H1 (cell line): ENCODE data around the gene SPTB. TPM values are rescaled to one million over a fixed set of nuclear protein-coding genes. Genes with fewer than 3 reads are reported as not detected.
A peak's percentile ranks its signal among the peaks of the same experiment; 100 is the strongest.

Experiments used
- CTCF ChIA-PET: fragments of 300-600 bp; sonication (Branson Sonifier 250); formaldehyde crosslinking; loops from one replicate; lab custom pipeline; 2021; ENCODE audit not compliant: partially characterized antibody; lab: Charles Lee
- POLR2A ChIA-PET: fragments of 300-600 bp; sonication (Branson Sonifier 250); formaldehyde crosslinking; loops from one replicate; lab custom pipeline; 2021; ENCODE audit warnings: inconsistent platforms; ENCODE audit not compliant: partially characterized antibody; lab: Charles Lee
- DNase-seq, 2 experiments: peaks; one replicate each; pipeline versions ENCODE4 v3.0.0 to v3.0.0-alpha.2; 2010 to 2022; ENCODE audit warnings: low spot score in 2 of 2, low read depth in 1 of 2, mixed read lengths in 1 of 2
- FAIRE-seq: peaks from 2 replicates; lab custom pipeline; 2011; peaks lifted over from hg19 to GRCh38; lab: Jason Lieb, UNC
- H2AFZ ChIP-seq: 2 replicates; pipeline ENCODE4 v1.8.1; 2012; ENCODE audit warnings: low read length, inconsistent platforms
- H2AK5ac ChIP-seq: 2 replicates; pipeline ENCODE4 v1.6.1; 2013; ENCODE audit warnings: low read depth, low read length
- H2BK120ac ChIP-seq: replicated peaks from 2 replicates; pipeline ENCODE3; 2013; ENCODE audit warnings: low read depth, low read length, inconsistent platforms
- H2BK12ac ChIP-seq: 2 replicates; pipeline ENCODE4 v1.6.1; 2013; ENCODE audit warnings: low read depth, low read length
- H2BK15ac ChIP-seq: 2 replicates; pipeline ENCODE4 v1.6.1; 2013; ENCODE audit warnings: low read length
- H2BK20ac ChIP-seq: 2 replicates; pipeline ENCODE4 v1.6.1; 2013; ENCODE audit warnings: low read length
- H2BK5ac ChIP-seq: 2 replicates; pipeline ENCODE4 v1.6.1; 2013; ENCODE audit warnings: low read depth, low read length
- H3K14ac ChIP-seq: 2 replicates; pipeline ENCODE4 v1.6.1; 2013; ENCODE audit warnings: inconsistent platforms; ENCODE audit not compliant: insufficient read length
- H3K18ac ChIP-seq: 2 replicates; pipeline ENCODE4 v1.6.1; 2013; ENCODE audit warnings: low read length; ENCODE audit errors: extremely low read depth
- H3K23ac ChIP-seq: 2 replicates; pipeline ENCODE4 v1.6.1; 2013; ENCODE audit warnings: inconsistent platforms; ENCODE audit not compliant: insufficient read length
- H3K23me2 ChIP-seq: 2 replicates; pipeline ENCODE4 v1.6.1; 2013; ENCODE audit warnings: low read depth, low read length
- H3K27ac ChIP-seq: 2 replicates; pipeline ENCODE4 v1.6.1; 2011; ENCODE audit warnings: low read depth, low read length, inconsistent platforms
- H3K27me3 ChIP-seq, 4 experiments: replicated peaks in 1 of 4; 1 replicate in 1 of 4; 2 replicates in 3 of 4; pipeline versions ENCODE4 v1.6.1 to v1.8.1; 2011 to 2013; ENCODE audit warnings: low read length in 3 of 4, mild to moderate bottlenecking in 3 of 4, inconsistent platforms in 2 of 4, mixed read lengths in 2 of 4, moderate library complexity in 1 of 4; ENCODE audit not compliant: control insufficient read depth in 3 of 4, insufficient read depth in 3 of 4; ENCODE audit errors: extremely low read depth in 1 of 4
- H3K36me3 ChIP-seq, 4 experiments: 2 replicates each; pipeline versions ENCODE4 v1.6.1 to v1.8.1; 2011 to 2013; ENCODE audit warnings: mild to moderate bottlenecking in 4 of 4, low read length in 3 of 4, moderate library complexity in 2 of 4, control low read depth in 1 of 4, inconsistent platforms in 1 of 4; ENCODE audit not compliant: insufficient read depth in 4 of 4, control insufficient read depth in 2 of 4
- H3K4ac ChIP-seq: replicated peaks from 2 replicates; pipeline ENCODE3; 2013; ENCODE audit warnings: low read length, low read depth, mixed read lengths, inconsistent platforms; ENCODE audit not compliant: insufficient read length
- H3K4me1 ChIP-seq, 4 experiments: replicated peaks in 1 of 4; 1 replicate in 1 of 4; 2 replicates in 3 of 4; pipeline versions ENCODE4 v1.6.1 to v1.8.1; 2011 to 2013; ENCODE audit warnings: low read length in 3 of 4, inconsistent platforms in 2 of 4, mixed read lengths in 1 of 4; ENCODE audit not compliant: insufficient read depth in 4 of 4, control insufficient read depth in 3 of 4
- H3K4me2 ChIP-seq, 2 experiments: 2 replicates each; pipeline versions ENCODE4 v1.6.1 to v1.8.1; 2011 to 2013; ENCODE audit warnings: low read depth in 2 of 2, low read length in 2 of 2, control low read depth in 1 of 2, inconsistent platforms in 1 of 2, mild to moderate bottlenecking in 1 of 2; ENCODE audit not compliant: insufficient read depth in 1 of 2
- H3K4me3 ChIP-seq, 4 experiments: fragments of 200-600, 300-600 bp in 1 of 4; sonication (generic), shearing (Covaris generic), sonication (Bioruptor Twin) in 1 of 4; 2 replicates each; pipeline versions ENCODE4 v1.5.1 to v1.8.1; 2011 to 2016; ENCODE audit warnings: low read length in 4 of 4, low read depth in 3 of 4, control low read depth in 2 of 4, inconsistent platforms in 2 of 4, mild to moderate bottlenecking in 2 of 4, mixed read lengths in 1 of 4, moderate library complexity in 1 of 4; ENCODE audit not compliant: insufficient read depth in 2 of 4; ENCODE audit errors: extremely low read depth in 1 of 4
- H3K56ac ChIP-seq: replicated peaks from 2 replicates; pipeline ENCODE3; 2013; ENCODE audit warnings: low read depth, mild to moderate bottlenecking, mixed read lengths, low read length, inconsistent platforms; ENCODE audit not compliant: insufficient read length
- H3K79me1 ChIP-seq: 2 replicates; pipeline ENCODE4 v1.6.1; 2013; ENCODE audit warnings: low read depth, low read length, control low read depth
- H3K79me2 ChIP-seq, 2 experiments: 2 replicates each; pipeline versions ENCODE4 v1.6.1 to v1.8.1; 2012 to 2013; ENCODE audit warnings: low read length in 2 of 2, mild to moderate bottlenecking in 2 of 2, inconsistent platforms in 1 of 2; ENCODE audit not compliant: insufficient read depth in 2 of 2, control insufficient read depth in 1 of 2
- H3K9ac ChIP-seq, 4 experiments: replicated peaks in 1 of 4; 1 replicate in 1 of 4; 2 replicates in 3 of 4; pipeline versions ENCODE4 v1.6.1 to v1.8.1; 2011 to 2013; ENCODE audit warnings: low read depth in 3 of 4, low read length in 3 of 4, control low read depth in 2 of 4, mild to moderate bottlenecking in 2 of 4, moderate library complexity in 2 of 4, inconsistent platforms in 1 of 4; ENCODE audit errors: extremely low read depth in 1 of 4
- H3K9me3 ChIP-seq, 2 experiments: 2 replicates each; pipeline versions ENCODE4 v1.6.1 to v1.8.1; 2012 to 2013; ENCODE audit warnings: mild to moderate bottlenecking in 2 of 2, moderate library complexity in 2 of 2, control low read depth in 1 of 2, inconsistent platforms in 1 of 2, low read depth in 1 of 2, low read length in 1 of 2, mixed read lengths in 1 of 2; ENCODE audit not compliant: insufficient read depth in 2 of 2
- H4K20me1 ChIP-seq, 2 experiments: replicated peaks in 1 of 2; 2 replicates each; pipeline versions ENCODE3 to v1.8.1; 2011 to 2013; ENCODE audit warnings: inconsistent platforms in 2 of 2, low read length in 2 of 2, mild to moderate bottlenecking in 1 of 2; ENCODE audit not compliant: insufficient read depth in 2 of 2, control insufficient read depth in 1 of 2
- H4K5ac ChIP-seq: 2 replicates; pipeline ENCODE4 v1.6.1; 2013; ENCODE audit warnings: low read length, low read depth, mixed read lengths, inconsistent platforms; ENCODE audit not compliant: insufficient read length
- H4K8ac ChIP-seq: 2 replicates; pipeline ENCODE4 v1.8.0; 2013; ENCODE audit warnings: mild to moderate bottlenecking, moderate library complexity, low read length, inconsistent platforms; ENCODE audit not compliant: insufficient read depth; ENCODE audit errors: extremely low read depth
- H4K91ac ChIP-seq: replicated peaks from 2 replicates; pipeline ENCODE3; 2013; ENCODE audit warnings: low read length, mixed read lengths, inconsistent platforms; ENCODE audit not compliant: insufficient read length
- SRF ChIP-seq: IDR thresholded peaks from 2 replicates; pipeline ENCODE4 v1.6.1; 2011; ENCODE audit warnings: mild to moderate bottlenecking, low read depth, low read length, moderate library complexity
- TAF1 ChIP-seq: IDR thresholded peaks from 2 replicates; pipeline ENCODE4 v1.6.1; 2011; ENCODE audit warnings: mild to moderate bottlenecking, low read depth, low read length
- WGBS, 2 experiments: shearing (Covaris generic) in 1 of 2; methylation state at CpG; one replicate each; pipeline versions ENCODE4 v1.1.6 to v1.1.7; 2013 to 2015; ENCODE audit warnings: low lambda C conversion rate in 2 of 2, mixed read lengths in 2 of 2, inconsistent platforms in 1 of 2, low coverage in 1 of 2, missing lambda C conversion rate in 1 of 2; ENCODE audit not compliant: insufficient replicate concordance in 2 of 2, insufficient coverage in 1 of 2, insufficient read length in 1 of 2; ENCODE audit errors: extremely low coverage in 1 of 2, missing lambda C conversion rate in 1 of 2; 5-methylcytosine and 5-hydroxymethylcytosine counted together
- polyA plus RNA-seq, 7 experiments: library from polyadenylated mRNA; depleted of rRNA in 3 of 7; stranded (reverse) in 5 of 7; unstranded in 2 of 7; fragments of >200 nt in 5 of 7; fragments of 200-250 nt in 2 of 7; gene quantifications; 1 replicate in 5 of 7; 2 replicates in 1 of 7; 4 replicates in 1 of 7; pipeline versions ENCODE4 v1.2.1 to v1.2.3, GENCODE V29; 2011 to 2013; ENCODE audit warnings: missing spikeins in 2 of 7, mixed read lengths in 2 of 7
- total RNA-seq: library from RNA; stranded (reverse); fragmentation: NEBNext Ultra II Directional; extraction: Animal tissue kit (Norgen Biotek cat#: 25700); gene quantifications from 2 replicates; pipeline ENCODE4 v1.2.1, GENCODE V29; 2021

SPTB gene
- total and polyA plus RNA-seq, 2 of the 8 experiments (the other 6 are each of a cell fraction or from before 2014, with no cell fraction given), result 0.30 to 2.4 TPM

- ChIA-PET CTCF (interaction anchor here (1.0 to 4.4 kb wide), 13 partner anchors 8 to 90 kb away, joined by 3 to 30 read pairs (median 4); partner anchors contain the start of gene SPTB), POLR2A (interaction anchor here (1.1 to 1.6 kb wide), 2 partner anchors 9 to 16 kb away, joined by 4 read pairs; no protein-coding TSS in a partner anchor)
- H4K8ac ChIP-seq, result no peak overlapping the region
- H2BK15ac ChIP-seq, result no peak overlapping the region
- no peaks in the 10 kb centered on the region for H3K79me1 ChIP-seq
- H3K4ac ChIP-seq, result no peak overlapping the region
- peaks cover 13 to 23% (median 16%) of the 10 kb centered on the region in 4 experiments for H3K4me1 ChIP-seq
- DNase-seq (no peak), FAIRE-seq (peak; percentile 36)
- H2BK20ac ChIP-seq, result no peak overlapping the region
- no peaks in the 10 kb centered on the region for H3K9me3 ChIP-seq
- H3K27ac ChIP-seq, result no peak overlapping the region
- no peak overlapping the region for H3K56ac ChIP-seq
- H3K79me2 ChIP-seq, result no peaks in the 10 kb centered on the region
- H3K18ac ChIP-seq, result peak overlapping the region; percentile 26; the same call in 1 of the 2 replicates
- H3K23me2 ChIP-seq, result no peaks in the 10 kb centered on the region; the same call in 1 of the 2 replicates
- H2BK120ac ChIP-seq, result no peak overlapping the region
- H3K36me3 ChIP-seq, result no peaks in the 10 kb centered on the region
- peak overlapping the region; percentile 9; the same call in 1 of the 2 replicates for H2AFZ ChIP-seq
- WGBS, 2 experiments, result 69% methylated on average over 11 of the region's 11 CpGs; no CpG with 5 or more reads in 1 of the 2 experiments
- H3K4me3 ChIP-seq, result no peak overlapping the region
- no peak overlapping the region for H3K23ac ChIP-seq
- no peak overlapping the region for H4K5ac ChIP-seq
- H2AK5ac ChIP-seq, result peak overlapping the region; percentile 5; the same call in 1 of the 2 replicates
- H4K20me1 ChIP-seq, result no peaks in the 10 kb centered on the region
- H2BK12ac ChIP-seq, result 0 out of 2 replicates have a peak overlapping the region, but pooled peaks have one; percentile 2
- no peaks in the 10 kb centered on the region for H3K27me3 ChIP-seq
- no peak overlapping the region for H3K14ac ChIP-seq
- H2BK5ac ChIP-seq, result no peak overlapping the region
- no peak overlapping the region for H4K91ac ChIP-seq
- peak overlapping the region; percentile 1 to 29; a peak in 2 of 4 replicates for H3K4me2 ChIP-seq
- no peak overlapping the region for H3K9ac ChIP-seq
- TF ChIP-seq SRF (no peak), TAF1 (no peak)
These were observed 22.9 kb downstream of the SPTB start for GRCh38 chr14:64856529-64857445.
